ENCODE data around the gene KIF17.

- no peak for TF ChIP-seq CTCF (IDR thresholded peaks at IDR 0.05; ENCODE audit: insufficient read depth, low read depth, low read length)
- no peak for TF ChIP-seq EZH2 (IDR thresholded peaks at IDR 0.05; ENCODE audit: insufficient read depth, low read length)
These were observed 15.7 kb upstream of the KIF17 start for GRCh38 chr1:20733360-20733975.
